GM21737 (cell line): ENCODE measurements around the gene SLC28A1.

ENCODE experiments used
- ATAC-seq: cut with Tn5 transposase; IDR thresholded peaks from one replicate; pipeline ENCODE4 v1.9.1; 2021; ENCODE audit warnings: mild to moderate bottlenecking, moderate library complexity; ENCODE audit not compliant: unreplicated experiment

Gene SLC28A1

GRCh38 chr15:84881520-84881830, 3.0 kb upstream of the SLC28A1 start:
- ATAC-seq = no peak

DNA sequence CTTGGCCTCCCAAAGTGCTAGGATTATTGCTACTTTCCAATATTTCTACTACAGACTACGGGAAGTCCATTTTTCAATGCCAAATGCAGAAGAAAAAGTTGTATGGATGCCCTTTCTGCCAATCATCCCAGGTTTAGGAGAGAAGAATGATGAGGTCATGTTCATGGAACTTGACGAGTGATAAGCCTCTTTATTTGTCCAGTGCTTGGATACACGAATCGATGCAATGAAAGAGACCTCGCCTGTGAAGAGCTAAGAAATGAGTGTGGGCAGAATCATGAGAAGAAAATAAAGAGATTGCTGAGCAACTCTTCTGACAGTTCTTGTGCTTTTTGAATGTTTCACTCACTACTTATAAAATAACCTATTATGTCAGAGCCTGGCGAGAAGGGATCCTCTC, 996 bp upstream of the SLC28A1 start:
- no peak for ATAC-seq

DNA sequence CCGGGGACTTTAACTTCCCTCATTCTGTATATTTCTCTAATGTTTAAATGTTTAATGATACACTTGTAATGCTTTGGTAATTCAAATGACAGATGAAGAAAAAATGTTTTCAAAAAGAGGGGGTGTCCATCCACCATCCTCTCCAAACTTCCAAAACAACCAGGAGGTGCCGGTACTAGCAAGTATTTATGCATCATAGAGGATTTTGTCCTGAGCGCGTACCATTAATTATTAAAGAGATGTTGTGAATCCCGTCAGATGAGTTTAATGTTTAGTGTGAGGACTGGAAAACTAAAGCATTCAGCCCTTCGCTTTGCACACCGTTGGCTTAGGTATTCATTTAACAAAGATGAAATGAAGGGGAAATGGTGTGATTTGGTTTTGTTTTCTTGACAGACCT, 1.3 kb downstream of the SLC28A1 start:
- ATAC-seq = no peak

DNA sequence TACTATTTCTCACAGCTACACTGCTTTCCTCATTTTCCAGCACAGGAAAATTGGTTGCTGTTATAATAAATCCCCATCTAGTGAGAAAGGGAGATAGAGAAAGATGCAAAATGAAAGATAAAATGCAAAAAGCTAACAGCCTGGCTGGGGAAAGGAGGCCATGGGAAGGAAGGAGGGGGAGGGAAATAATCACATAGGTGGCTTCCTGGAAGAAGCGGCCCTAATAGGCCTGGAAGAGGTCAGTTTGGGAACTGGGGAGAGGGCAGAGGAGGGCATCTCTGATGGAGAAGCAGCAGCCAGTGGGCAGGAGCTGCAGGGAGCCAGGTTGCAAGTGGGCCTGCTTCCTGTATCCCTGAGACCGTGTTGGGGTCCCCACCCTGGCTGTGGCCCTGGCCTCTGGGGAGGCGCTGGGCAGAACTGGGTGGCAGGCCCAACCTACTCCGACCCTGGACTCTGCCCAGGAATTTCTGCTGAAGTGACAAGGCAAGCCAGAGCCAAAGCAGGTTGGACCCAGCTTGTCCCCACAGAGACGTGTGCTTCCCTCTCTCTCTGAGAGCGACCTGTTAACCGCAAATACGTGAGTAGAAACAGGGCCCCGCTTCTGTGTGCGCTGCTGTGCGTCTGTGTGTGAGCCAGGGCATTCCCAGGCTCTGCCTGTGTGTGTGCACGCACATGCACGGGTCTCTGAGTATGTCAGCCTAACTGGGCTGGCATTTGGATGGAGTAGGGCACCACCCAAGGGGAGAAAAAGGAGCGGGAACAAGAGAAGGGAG, 1.9 kb downstream of the SLC28A1 start:
- no peak for ATAC-seq

- no peak for ATAC-seq
Measured at GRCh38 chr15:84886984-84887299, 2.5 kb downstream of the SLC28A1 start.

GRCh38 chr15:84887938-84888337, 3.5 kb downstream of the SLC28A1 start:
- ATAC-seq = no peak

- ATAC-seq = no peak
Measured at GRCh38 chr15:84888639-84889038, 4.2 kb downstream of the SLC28A1 start.

DNA sequence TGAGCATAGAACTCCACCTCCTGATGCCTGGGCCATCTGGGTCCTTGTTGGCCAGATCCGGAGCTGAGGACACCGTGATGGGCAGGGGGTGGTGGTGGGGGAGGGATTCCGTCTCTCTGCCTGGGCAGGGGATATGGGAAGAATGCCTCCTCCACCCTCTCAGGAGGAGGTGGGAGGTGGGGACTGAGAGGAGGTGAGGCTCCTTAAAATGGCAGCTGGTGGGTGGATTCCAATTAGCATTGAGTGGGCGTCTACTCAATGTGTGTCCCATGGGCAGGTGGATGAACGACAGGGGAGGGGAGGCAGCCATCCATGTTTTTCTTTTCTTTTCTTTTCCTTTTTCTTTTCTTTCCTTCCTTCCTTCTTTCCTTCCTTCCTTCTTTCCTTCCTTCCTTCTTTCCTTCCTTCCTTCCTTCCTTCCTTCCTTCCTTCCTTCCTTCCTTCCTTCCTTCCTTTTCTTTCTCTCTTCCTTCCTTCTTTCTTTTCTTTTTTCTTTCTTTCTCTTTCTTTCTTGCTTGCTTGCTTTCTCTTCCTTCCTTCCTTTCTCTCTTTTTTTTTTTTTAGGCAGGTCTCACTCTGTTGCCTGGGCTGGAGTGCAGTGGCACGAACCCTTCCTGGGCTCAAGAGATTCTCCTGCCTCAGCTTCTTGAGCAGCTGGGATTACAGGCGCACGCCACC, 5.0 kb downstream of the SLC28A1 start:
- ATAC-seq = no peak

DNA sequence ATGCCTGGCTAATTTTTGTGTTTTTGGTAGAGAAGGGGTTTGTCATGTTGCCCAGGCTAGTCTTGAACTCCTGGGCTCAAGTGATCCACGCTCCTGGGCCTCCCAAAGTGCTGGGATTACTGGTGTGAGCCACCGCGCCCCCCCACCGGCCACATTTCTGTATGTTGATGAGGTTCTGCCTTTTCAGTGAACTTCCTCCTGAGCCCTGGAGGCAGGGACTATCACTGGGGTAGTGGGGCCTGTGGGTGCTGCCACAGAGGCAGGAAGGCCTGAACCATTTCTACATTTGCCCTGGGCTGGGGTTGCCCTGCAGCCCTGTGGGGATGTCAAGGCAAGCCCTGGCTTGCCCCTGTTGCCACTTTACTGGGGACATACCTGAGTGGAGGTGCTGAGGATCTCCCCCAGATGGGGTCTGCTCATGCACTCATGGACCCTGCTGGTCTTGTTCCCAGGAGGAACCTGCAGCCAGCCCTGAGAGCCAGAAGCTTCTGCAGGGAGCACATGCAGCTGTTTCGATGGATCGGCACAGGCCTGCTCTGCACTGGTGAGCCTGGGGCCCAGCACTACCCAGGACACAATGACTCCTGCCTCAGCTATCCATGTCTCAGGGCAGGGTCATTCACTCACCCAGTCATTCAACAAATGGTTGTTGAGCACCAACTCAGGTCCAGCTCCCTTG, 5.7 kb downstream of the SLC28A1 start:
- ATAC-seq = no peak

DNA sequence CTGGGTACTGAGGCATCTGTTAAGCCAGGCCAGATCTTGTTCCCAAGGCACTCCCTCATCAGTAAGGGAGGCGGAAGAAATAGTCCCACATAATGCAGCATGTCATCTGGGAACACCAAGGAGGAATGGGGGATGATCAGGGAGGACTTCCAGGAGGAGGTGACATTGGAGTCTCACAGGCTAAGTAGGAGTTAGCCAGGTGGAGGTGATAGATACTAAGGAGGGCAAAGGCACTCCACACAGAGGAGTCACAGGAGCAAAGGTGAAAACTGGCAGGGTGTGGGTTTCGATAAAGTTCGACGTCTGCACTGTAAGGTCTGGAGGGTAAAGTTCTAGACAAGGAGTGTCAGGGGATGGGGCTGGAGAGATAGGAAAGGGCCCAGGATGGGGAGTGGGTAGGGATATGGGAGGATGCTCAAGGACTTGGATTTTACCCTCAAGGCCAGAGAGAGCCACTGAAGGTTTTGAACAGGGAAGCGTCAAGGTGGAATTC, 6.3 kb downstream of the SLC28A1 start:
- ATAC-seq = no peak

DNA sequence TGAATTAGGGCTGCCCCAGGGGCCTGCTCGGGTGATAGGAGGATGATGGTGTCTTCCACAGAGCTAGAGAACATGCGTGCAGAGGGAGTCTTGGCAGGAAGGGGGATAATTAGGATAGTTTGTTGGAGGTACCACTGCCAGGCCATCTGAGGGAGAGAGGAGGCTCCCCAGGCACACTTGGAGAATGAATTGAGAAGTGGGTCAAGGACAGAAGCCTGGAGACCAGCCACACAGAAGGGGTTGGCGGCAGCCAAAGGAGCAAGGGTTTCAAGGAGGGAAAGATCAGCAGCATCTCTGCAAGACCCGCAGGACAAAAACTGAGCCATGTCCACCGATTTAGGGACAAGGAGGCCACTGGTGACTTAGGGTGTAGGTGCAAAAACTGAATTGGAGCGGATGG, 6.9 kb downstream of the SLC28A1 start:
- no peak for ATAC-seq

GRCh38 chr15:84892786-84893307, 8.4 kb downstream of the SLC28A1 start:
- no peak for ATAC-seq

DNA sequence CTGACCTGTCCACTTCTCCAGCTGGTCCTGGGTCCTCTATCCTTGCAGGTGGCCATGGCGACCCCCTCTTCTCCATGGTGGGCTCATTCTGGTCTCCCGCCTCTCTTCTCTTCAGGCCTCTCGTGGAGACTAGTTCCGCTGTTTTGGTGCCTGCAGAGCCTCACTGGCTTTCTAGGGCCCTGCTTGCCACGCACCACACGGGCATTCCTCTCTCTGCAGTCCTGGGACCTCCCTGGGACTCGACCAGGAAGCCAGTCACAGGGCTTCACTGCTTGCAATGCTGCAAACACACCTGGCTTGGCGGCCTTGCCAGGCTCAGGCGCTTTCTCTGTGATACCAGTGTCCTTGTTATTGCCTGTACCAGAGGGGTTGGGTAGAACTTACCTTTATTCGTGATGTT, 9.1 kb downstream of the SLC28A1 start:
- ATAC-seq = no peak

DNA sequence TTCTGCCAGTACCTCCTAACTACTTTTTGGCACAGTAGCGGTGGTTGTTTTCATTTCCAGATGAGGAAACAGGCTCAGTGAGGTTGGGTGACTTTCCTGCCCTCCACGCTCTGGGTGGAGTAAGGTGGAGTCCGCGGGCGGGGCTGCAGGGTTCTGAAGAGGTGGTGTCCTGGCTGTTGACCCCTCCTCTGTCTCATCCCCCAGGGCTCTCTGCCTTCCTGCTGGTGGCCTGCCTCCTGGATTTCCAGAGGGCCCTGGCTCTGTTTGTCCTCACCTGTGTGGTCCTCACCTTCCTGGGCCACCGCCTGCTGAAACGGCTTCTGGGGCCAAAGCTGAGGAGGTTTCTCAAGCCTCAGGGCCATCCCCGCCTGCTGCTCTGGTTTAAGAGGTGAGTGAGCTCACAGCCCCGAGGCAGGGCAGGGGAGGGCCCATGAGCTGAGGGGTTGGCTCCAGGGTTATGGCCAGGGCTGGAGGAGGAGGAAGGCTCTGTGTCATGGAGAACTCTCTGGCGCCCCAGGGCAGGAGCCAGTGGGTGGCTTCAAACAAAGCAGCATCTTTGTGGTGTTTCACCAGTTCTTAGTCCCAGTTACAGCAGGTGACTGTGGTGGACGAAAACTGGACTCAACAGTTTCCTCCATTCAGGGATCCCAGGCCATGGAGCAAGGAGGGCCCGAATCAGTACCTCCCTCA, 10.4 kb downstream of the SLC28A1 start:
- ATAC-seq = no peak

GRCh38 chr15:84898761-84899160, 14.3 kb downstream of the SLC28A1 start:
- ATAC-seq = no peak

DNA sequence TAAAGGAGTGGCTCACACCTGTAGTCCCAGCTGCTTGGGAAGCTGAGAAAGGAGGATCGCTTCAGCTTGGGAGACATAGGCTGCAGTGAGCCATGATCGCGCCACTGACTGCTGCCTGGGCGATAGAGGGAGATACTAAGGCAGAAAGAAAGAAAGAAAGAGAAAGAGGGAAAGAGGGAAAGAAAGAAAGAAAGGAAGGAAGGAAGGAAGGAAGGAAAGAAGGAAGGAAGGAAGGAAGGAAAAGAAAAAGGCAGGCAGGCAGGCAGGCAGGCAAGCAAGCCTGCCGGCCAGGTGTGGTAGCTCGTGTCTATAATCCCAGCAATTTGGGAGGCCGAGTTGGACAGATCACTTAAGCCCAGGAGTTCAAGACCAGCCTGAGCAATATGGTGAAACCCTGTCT, 15.3 kb downstream of the SLC28A1 start:
- no peak for ATAC-seq

DNA sequence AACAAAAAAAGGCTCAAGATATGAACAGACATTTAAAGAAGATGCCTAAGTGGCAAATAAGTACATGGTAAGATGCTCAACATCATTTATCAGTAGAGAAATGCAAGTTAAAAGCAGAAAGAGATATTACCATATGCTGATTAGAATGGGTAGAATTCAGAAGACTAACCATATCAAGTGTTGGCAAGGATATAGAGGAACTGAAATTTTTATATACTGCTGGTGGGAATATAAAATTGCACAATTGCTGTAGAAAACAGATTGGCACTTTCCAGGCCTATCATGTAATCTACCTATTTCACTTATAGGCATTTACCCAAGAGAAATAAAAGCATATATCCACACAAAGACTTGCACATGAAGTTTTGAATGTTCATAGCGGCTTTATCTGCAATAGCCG, 17.1 kb downstream of the SLC28A1 start:
- ATAC-seq = no peak

GRCh38 chr15:84903751-84904150, 19.3 kb downstream of the SLC28A1 start:
- ATAC-seq = no peak

- ATAC-seq = no peak
Measured at GRCh38 chr15:84904419-84904818, 20.0 kb downstream of the SLC28A1 start.

DNA sequence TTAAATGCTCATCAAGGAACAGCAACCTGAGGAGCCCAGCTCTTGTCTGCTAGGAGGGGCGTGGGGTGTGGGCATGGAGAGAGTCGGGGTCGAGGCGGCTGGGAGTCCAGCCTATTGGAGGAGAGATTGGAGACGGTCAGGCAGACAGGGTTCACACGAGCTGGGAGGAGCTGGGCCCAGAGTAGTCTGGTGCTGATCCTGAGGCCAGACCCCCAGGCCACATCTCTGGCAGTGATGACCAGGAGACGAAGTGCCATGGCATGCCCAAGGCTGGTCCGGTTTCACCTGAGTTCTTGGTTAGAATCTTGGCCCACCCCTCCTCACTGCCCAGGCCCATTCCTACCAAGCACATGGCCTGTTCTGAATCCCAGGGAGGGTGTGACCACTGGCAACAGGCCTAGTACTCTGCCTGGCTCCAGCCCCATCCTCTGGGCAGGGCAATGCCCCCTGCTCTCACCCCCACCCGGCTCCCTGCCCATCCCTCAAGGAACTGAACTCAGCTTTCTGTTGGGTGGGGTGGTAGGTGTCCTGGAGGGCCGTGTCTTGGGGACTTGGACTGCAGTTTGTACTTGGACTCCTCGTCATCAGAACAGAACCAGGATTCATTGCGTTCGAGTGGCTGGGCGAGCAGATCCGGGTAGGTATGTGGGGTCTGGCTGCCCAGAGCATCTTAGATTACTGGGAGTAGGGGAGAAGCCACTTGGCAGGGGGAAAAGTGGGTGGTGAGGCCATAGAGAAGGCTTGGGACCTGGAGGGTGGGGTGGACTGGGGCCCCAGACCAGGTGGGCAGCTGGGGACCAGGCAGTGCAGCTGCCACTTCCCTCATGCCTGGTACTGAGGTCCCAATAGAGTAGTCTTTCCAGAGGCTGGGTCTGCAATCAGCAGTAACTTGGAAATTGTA, 20.8 kb downstream of the SLC28A1 start:
- no peak for ATAC-seq
